Tibial nerve (tissue), 4 donors: Measurements from ENCODE around the gene GKN1. TPM values are rescaled to one million over a fixed set of nuclear protein-coding genes. Genes with fewer than 3 reads are reported as not detected.

Experiments used
- DNase-seq, 2 donors: peaks; one replicate each; pipeline ENCODE4 v3.0.0-alpha.2; 2019; ENCODE audit warnings: low spot score in 2 of 2
- H3K27ac ChIP-seq, 4 donors: fragments of 200-600 bp; sonication (generic) in 3 of 4; one replicate each; pipeline ENCODE4 v1.5.1; 2017 to 2019; ENCODE audit warnings: mild to moderate bottlenecking in 1 of 4
- H3K27me3 ChIP-seq, 2 donors: fragments of 200-600 bp; sonication (generic) in 1 of 2; one replicate each; pipeline versions ENCODE4 v1.5.1 to v1.6.0; 2017 to 2019
- H3K36me3 ChIP-seq, 3 donors: fragments of 200-600 bp; sonication (generic); one replicate each; pipeline ENCODE4 v1.5.1; 2018 to 2019
- H3K4me1 ChIP-seq, 4 donors: fragments of 200-600 bp; sonication (generic) in 3 of 4; one replicate each; pipeline ENCODE4 v1.5.1; 2017 to 2019
- H3K4me3 ChIP-seq, 4 donors: fragments of 200-600 bp; sonication (generic) in 3 of 4; one replicate each; pipeline ENCODE4 v1.5.1; 2017 to 2019; ENCODE audit warnings: mild to moderate bottlenecking in 1 of 4, moderate library complexity in 1 of 4
- H3K9me3 ChIP-seq, 4 donors: fragments of 200-600 bp; sonication (generic) in 3 of 4; one replicate each; pipeline ENCODE4 v1.5.1; 2017 to 2019
- EP300 ChIP-seq, 2 donors: sonication (generic); formaldehyde crosslinking; IDR thresholded peaks; one replicate each; pipeline ENCODE4 v1.6.1; 2017; ENCODE audit warnings: antibody characterized with exemption in 2 of 2, mild to moderate bottlenecking in 1 of 2
- POLR2A ChIP-seq, 2 donors: fragments of 450-650 bp; IDR thresholded peaks; one replicate each; pipeline ENCODE4 v1.6.1; 2017; ENCODE audit warnings: antibody characterized with exemption in 2 of 2, mild to moderate bottlenecking in 2 of 2, moderate library complexity in 2 of 2
- WGBS, 2 donors: methylation state at CpG; one replicate each; pipeline ENCODE4 v1.1.5; 2018; 5-methylcytosine and 5-hydroxymethylcytosine counted together
- total RNA-seq, 4 donors: library from RNA; depleted of rRNA; stranded (reverse); fragments of >200 nt; gene quantifications; one replicate each; pipeline ENCODE4 v1.1.0, GENCODE V29; 2016
- TF ChIP-seq, protein P1 (sequence below), 5 experiments: fragments of 200-600 bp in 3 of 5; fragments of 450-650 bp in 2 of 5; sonication (generic) in 3 of 5; IDR thresholded peaks; one replicate each; pipeline ENCODE4 v1.5.1; 2016 to 2019; ENCODE audit warnings: antibody characterized with exemption in 5 of 5, mild to moderate bottlenecking in 3 of 5, moderate library complexity in 2 of 5

Gene GKN1
- total RNA-seq, 4 donors from 2014 or later = not detected

GRCh38 chr2:68970566-68971265 lies 3.7 kb upstream of the GKN1 start:
- no peaks in the 10 kb centered on the region for H3K9me3 ChIP-seq
- no peaks in the 10 kb centered on the region for H3K36me3 ChIP-seq
- no peaks in the 10 kb centered on the region for H3K27me3 ChIP-seq
- no peak overlapping the region for H3K4me3 ChIP-seq
- 56 to 72% methylated on average over 8 of the region's 8 CpGs for WGBS, 2 donors
- no peaks in the 10 kb centered on the region for H3K4me1 ChIP-seq
- H3K27ac ChIP-seq = no peak overlapping the region
- no peak for DNase-seq
- TF ChIP-seq POLR2A (IDR thresholded peaks at IDR 0.05) (no peak), EP300 (IDR thresholded peaks at IDR 0.05) (no peak)
- TF ChIP-seq, protein P1, sequence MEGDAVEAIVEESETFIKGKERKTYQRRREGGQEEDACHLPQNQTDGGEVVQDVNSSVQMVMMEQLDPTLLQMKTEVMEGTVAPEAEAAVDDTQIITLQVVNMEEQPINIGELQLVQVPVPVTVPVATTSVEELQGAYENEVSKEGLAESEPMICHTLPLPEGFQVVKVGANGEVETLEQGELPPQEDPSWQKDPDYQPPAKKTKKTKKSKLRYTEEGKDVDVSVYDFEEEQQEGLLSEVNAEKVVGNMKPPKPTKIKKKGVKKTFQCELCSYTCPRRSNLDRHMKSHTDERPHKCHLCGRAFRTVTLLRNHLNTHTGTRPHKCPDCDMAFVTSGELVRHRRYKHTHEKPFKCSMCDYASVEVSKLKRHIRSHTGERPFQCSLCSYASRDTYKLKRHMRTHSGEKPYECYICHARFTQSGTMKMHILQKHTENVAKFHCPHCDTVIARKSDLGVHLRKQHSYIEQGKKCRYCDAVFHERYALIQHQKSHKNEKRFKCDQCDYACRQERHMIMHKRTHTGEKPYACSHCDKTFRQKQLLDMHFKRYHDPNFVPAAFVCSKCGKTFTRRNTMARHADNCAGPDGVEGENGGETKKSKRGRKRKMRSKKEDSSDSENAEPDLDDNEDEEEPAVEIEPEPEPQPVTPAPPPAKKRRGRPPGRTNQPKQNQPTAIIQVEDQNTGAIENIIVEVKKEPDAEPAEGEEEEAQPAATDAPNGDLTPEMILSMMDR (IDR thresholded peaks at IDR 0.05) = no peak

DNA sequence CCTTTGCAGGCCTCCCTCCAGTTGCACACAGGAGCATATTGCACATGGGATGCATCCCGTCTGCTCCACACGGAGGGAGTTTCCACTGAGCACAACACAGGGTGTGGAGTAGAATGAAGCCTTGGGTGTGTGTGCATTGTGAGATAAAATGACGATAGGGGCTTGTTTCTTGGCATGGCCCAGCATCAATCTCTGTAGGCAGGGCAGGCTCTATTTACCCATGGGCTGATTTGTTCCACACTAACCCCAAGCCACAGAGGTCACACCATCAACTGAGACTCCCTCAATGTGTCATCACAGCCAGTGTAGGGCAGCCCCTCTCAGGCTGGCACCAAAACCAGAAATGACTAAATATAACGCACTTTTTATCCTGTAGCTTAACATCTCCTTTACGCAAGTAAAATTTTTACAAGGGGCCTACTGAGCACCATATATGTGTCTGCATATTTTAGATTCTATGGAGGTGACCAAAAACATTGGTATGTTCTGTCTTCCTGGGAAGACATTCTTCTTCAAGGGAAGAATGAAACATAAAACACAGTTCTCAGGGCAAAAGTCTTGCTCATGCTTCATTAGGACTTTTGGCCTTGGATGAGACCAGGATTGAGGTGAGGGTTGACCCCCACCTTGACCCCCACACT lies 2.7 kb upstream of the GKN1 start:
- DNase-seq = no peak
- H3K4me3 ChIP-seq = no peak overlapping the region
- no peaks in the 10 kb centered on the region for H3K9me3 ChIP-seq
- 60 to 77% methylated on average over 5 of the region's 5 CpGs for WGBS, 2 donors
- H3K4me1 ChIP-seq = no peaks in the 10 kb centered on the region
- TF ChIP-seq, protein P1 (IDR thresholded peaks at IDR 0.05) = no peak
- no peak for TF ChIP-seq POLR2A (IDR thresholded peaks at IDR 0.05)
- TF ChIP-seq EP300 (IDR thresholded peaks at IDR 0.05) = no peak
- H3K27me3 ChIP-seq = no peaks in the 10 kb centered on the region
- H3K27ac ChIP-seq = no peak overlapping the region
- H3K36me3 ChIP-seq = no peaks in the 10 kb centered on the region

- no peak overlapping the region for H3K4me3 ChIP-seq
- WGBS, 2 donors = 58% methylated on average over 9 of the region's 9 CpGs
- no peaks in the 10 kb centered on the region for H3K4me1 ChIP-seq
- H3K27ac ChIP-seq = no peak overlapping the region
- DNase-seq = no peak
- TF ChIP-seq EP300 (IDR thresholded peaks at IDR 0.05) = no peak
- TF ChIP-seq POLR2A (IDR thresholded peaks at IDR 0.05) = no peak
- TF ChIP-seq, protein P1 (IDR thresholded peaks at IDR 0.05) = no peak
- no peaks in the 10 kb centered on the region for H3K27me3 ChIP-seq
- no peaks in the 10 kb centered on the region for H3K36me3 ChIP-seq
- no peaks in the 10 kb centered on the region for H3K9me3 ChIP-seq
Observed at GRCh38 chr2:68974946-68975665, 670 bp downstream of the GKN1 start.

GRCh38 chr2:68975844-68976243 lies 1.4 kb downstream of the GKN1 start:
- no peak for DNase-seq
- TF ChIP-seq, protein P1 (IDR thresholded peaks at IDR 0.05) = no peak
- TF ChIP-seq EP300 (IDR thresholded peaks at IDR 0.05) = no peak
- TF ChIP-seq POLR2A (IDR thresholded peaks at IDR 0.05) = no peak
- Histone ChIP-seq H3K36me3 (no peaks in the 10 kb centered on the region), H3K27me3 (no peaks in the 10 kb centered on the region), H3K4me3 (no peak overlapping the region), H3K27ac (no peak overlapping the region), H3K4me1 (no peaks in the 10 kb centered on the region), H3K9me3 (no peaks in the 10 kb centered on the region)
- WGBS, 2 donors = 96 to 100% methylated on average over 2 of the region's 2 CpGs

- H3K36me3 ChIP-seq = no peaks in the 10 kb centered on the region
- TF ChIP-seq POLR2A (IDR thresholded peaks at IDR 0.05) (no peak), EP300 (IDR thresholded peaks at IDR 0.05) (no peak)
- TF ChIP-seq, protein P1 (IDR thresholded peaks at IDR 0.05) = no peak
- no peaks in the 10 kb centered on the region for H3K4me1 ChIP-seq
- no peak overlapping the region for H3K27ac ChIP-seq
- 74 to 75% methylated on average over 4 of the region's 4 CpGs for whole genome bisulfite sequencing, 2 donors
- DNase-seq = no peak
- H3K4me3 ChIP-seq = no peak overlapping the region
- H3K27me3 ChIP-seq = no peaks in the 10 kb centered on the region
- H3K9me3 ChIP-seq = no peaks in the 10 kb centered on the region
Observed at GRCh38 chr2:68977453-68977852, 3.0 kb downstream of the GKN1 start.
